Omental fat pad (tissue), 4 donors: ENCODE results near the gene NTRK2. TPM values are rescaled to one million over a fixed set of nuclear protein-coding genes. Genes with fewer than 3 reads are reported as not detected.

Experiments used
- ATAC-seq: fragments of 150-250 bp; one replicate; pipeline ENCODE4 v1.9.1; 2016; ENCODE audit warnings: mild to moderate bottlenecking, moderate library complexity; ENCODE audit not compliant: low FRiP score
- DNase-seq: peaks from one replicate; pipeline ENCODE4 v3.0.0-alpha.2; 2019; ENCODE audit warnings: low spot score
- CTCF ChIP-seq, 3 donors: fragments of 450-650 bp; IDR thresholded peaks; one replicate each; pipeline ENCODE4 v1.5.1; 2016 to 2017; ENCODE audit warnings: antibody characterized with exemption in 3 of 3, mild to moderate bottlenecking in 3 of 3, moderate library complexity in 2 of 3
- total RNA-seq, 4 donors: library from RNA; depleted of rRNA; stranded (reverse); fragments of >200 nt; gene quantifications; one replicate each; pipeline ENCODE4 v1.1.0, GENCODE V29; 2016

Gene NTRK2
- total RNA-seq, 4 donors from 2014 or later = 13.9 to 20.2 (median 16.1) TPM

- no peak for DNase-seq
- no peak for ATAC-seq
- no peak for TF ChIP-seq CTCF (IDR thresholded peaks at IDR 0.05)
Observed at GRCh38 chr9:85036496-85036895, 367.0 kb downstream of the NTRK2 start.

- no peak for DNase-seq
- no peak for TF ChIP-seq CTCF (IDR thresholded peaks at IDR 0.05)
- ATAC-seq = no peak
Observed at GRCh38 chr9:85038061-85038460, 368.5 kb downstream of the NTRK2 start.

GRCh38 chr9:85038824-85039608 lies 369.5 kb downstream of the NTRK2 start:
- no peak for TF ChIP-seq CTCF (IDR thresholded peaks at IDR 0.05)
- no peak for DNase-seq
- no peak for ATAC-seq

- DNase-seq (no peak), ATAC-seq (no peak)
- no peak for TF ChIP-seq CTCF (IDR thresholded peaks at IDR 0.05)
Observed at GRCh38 chr9:85040146-85040545, 370.6 kb downstream of the NTRK2 start.

- TF ChIP-seq CTCF (IDR thresholded peaks at IDR 0.05) = no peak
- no peak for DNase-seq
- no peak for ATAC-seq
Observed at GRCh38 chr9:85040821-85041465, 371.4 kb downstream of the NTRK2 start.

- DNase-seq (no peak), ATAC-seq (no peak)
- TF ChIP-seq CTCF (IDR thresholded peaks at IDR 0.05) = no peak
Observed at GRCh38 chr9:85041466-85042137, 372.1 kb downstream of the NTRK2 start.
